Activated T-helper 17 cell treated with anti-CD3 and anti-CD28 coated beads, Interleukin-2, amount 50 U/mL, for 72 hours (primary cell): ENCODE data around the gene TAAR2. TPM values are rescaled to one million over a fixed set of nuclear protein-coding genes. Genes with fewer than 3 reads are reported as not detected.
A peak's percentile ranks its signal among the peaks of the same experiment; 100 is the strongest.
"Not testable (repeated sequence)": the region's sequence is repeated elsewhere in the genome, so short reads cannot be mapped to it uniquely, and the experiment has no call there.

ENCODE experiments used
- ATAC-seq: fragments of 150-1000 bp; cut with Tn5 transposase; replicated peaks from 2 replicates; pipeline ENCODE4 v1.10.0; 2021; ENCODE audit warnings: mild to moderate bottlenecking, moderate library complexity
- H3K27ac Mint-ChIP-seq: one replicate; pipeline ENCODE4 v1.8.0; 2022; ENCODE audit warnings: mixed read lengths
- H3K27me3 Mint-ChIP-seq: one replicate; pipeline ENCODE4 v1.8.0; 2022; ENCODE audit warnings: mixed read lengths
- H3K36me3 Mint-ChIP-seq: one replicate; pipeline ENCODE4 v1.8.0; 2022; ENCODE audit warnings: low read depth, mild to moderate bottlenecking, mixed read lengths
- H3K4me1 Mint-ChIP-seq: one replicate; pipeline ENCODE4 v1.8.0; 2022; ENCODE audit warnings: mixed read lengths
- H3K4me3 Mint-ChIP-seq: one replicate; pipeline ENCODE4 v1.8.0; 2022; ENCODE audit warnings: mild to moderate bottlenecking, mixed read lengths
- H3K9me3 Mint-ChIP-seq: one replicate; pipeline ENCODE4 v1.8.0; 2022; ENCODE audit warnings: mixed read lengths
- total RNA-seq, 2 donors: library from RNA; stranded (reverse); gene quantifications; one replicate each; pipeline ENCODE4 v1.2.3, GENCODE V29; 2022

Gene TAAR2
- total RNA-seq, 2 donors from 2014 or later: not detected

GRCh38 chr6:132637135-132637534 lies 13.1 kb upstream of the TAAR2 start:
- ATAC-seq, H3K9me3 Mint-ChIP-seq, H3K4me1 Mint-ChIP-seq, H3K27ac Mint-ChIP-seq, H3K4me3 Mint-ChIP-seq, H3K36me3 Mint-ChIP-seq: not testable (repeated sequence)
- H3K27me3 Mint-ChIP-seq: peaks cover 40% of the 10 kb centered on the region

- not testable (repeated sequence) for H3K27ac Mint-ChIP-seq, H3K9me3 Mint-ChIP-seq, H3K36me3 Mint-ChIP-seq, ATAC-seq, H3K4me1 Mint-ChIP-seq, H3K4me3 Mint-ChIP-seq
- H3K27me3 Mint-ChIP-seq: peaks cover 44% of the 10 kb centered on the region
Measured at GRCh38 chr6:132635906-132636305, 11.8 kb upstream of the TAAR2 start.

GRCh38 chr6:132635288-132635687 lies 11.2 kb upstream of the TAAR2 start:
- H3K27me3 Mint-ChIP-seq: peaks cover 48% of the 10 kb centered on the region
- not testable (repeated sequence) for H3K4me3 Mint-ChIP-seq, H3K9me3 Mint-ChIP-seq, ATAC-seq, H3K36me3 Mint-ChIP-seq, H3K4me1 Mint-ChIP-seq, H3K27ac Mint-ChIP-seq

- ATAC-seq: no peak
- Mint-ChIP-seq H3K9me3 (no peaks in the 10 kb centered on the region), H3K36me3 (no peaks in the 10 kb centered on the region), H3K4me1 (no peaks in the 10 kb centered on the region), H3K27me3 (peaks cover 48% of the 10 kb centered on the region), H3K27ac (no peak overlapping the region), H3K4me3 (no peak overlapping the region)
Measured at GRCh38 chr6:132634796-132635195, 10.7 kb upstream of the TAAR2 start.

- Mint-ChIP-seq H3K36me3 (no peaks in the 10 kb centered on the region), H3K9me3 (peaks cover 5% of the 10 kb centered on the region), H3K4me1 (no peaks in the 10 kb centered on the region), H3K27ac (no peak overlapping the region), H3K27me3 (peaks cover 48% of the 10 kb centered on the region), H3K4me3 (no peak overlapping the region)
- no peak for ATAC-seq
Measured at GRCh38 chr6:132633362-132633761, 9.3 kb upstream of the TAAR2 start.

- H3K4me1 Mint-ChIP-seq: no peaks in the 10 kb centered on the region
- peaks cover 18% of the 10 kb centered on the region for H3K27me3 Mint-ChIP-seq
- no peak for ATAC-seq
- H3K36me3 Mint-ChIP-seq: no peaks in the 10 kb centered on the region
- H3K27ac Mint-ChIP-seq: no peak overlapping the region
- H3K4me3 Mint-ChIP-seq: no peak overlapping the region
- H3K9me3 Mint-ChIP-seq: no peaks in the 10 kb centered on the region
Measured at GRCh38 chr6:132623106-132623845, 799 bp downstream of the TAAR2 start.

GRCh38 chr6:132616677-132617076 lies 7.4 kb downstream of the TAAR2 start:
- Mint-ChIP-seq H3K4me1 (peaks cover 6% of the 10 kb centered on the region), H3K27ac (no peak overlapping the region), H3K4me3 (no peak overlapping the region), H3K9me3 (no peaks in the 10 kb centered on the region), H3K36me3 (no peaks in the 10 kb centered on the region), H3K27me3 (peaks cover 9% of the 10 kb centered on the region)
- ATAC-seq: no peak

- Mint-ChIP-seq H3K4me1 (peaks cover 6% of the 10 kb centered on the region), H3K9me3 (no peaks in the 10 kb centered on the region), H3K27ac (no peak overlapping the region), H3K27me3 (peaks cover 6% of the 10 kb centered on the region), H3K36me3 (no peaks in the 10 kb centered on the region), H3K4me3 (peak overlapping the region; percentile 53)
- no peak for ATAC-seq
Measured at GRCh38 chr6:132614554-132614953, 9.5 kb downstream of the TAAR2 start.

GRCh38 chr6:132612449-132613108 lies 11.5 kb downstream of the TAAR2 start:
- Mint-ChIP-seq H3K9me3 (no peaks in the 10 kb centered on the region), H3K36me3 (no peaks in the 10 kb centered on the region), H3K4me1 (peaks cover 6% of the 10 kb centered on the region), H3K27me3 (peaks cover 4% of the 10 kb centered on the region), H3K4me3 (no peak overlapping the region), H3K27ac (no peak overlapping the region)
- ATAC-seq: no peak

- no peaks in the 10 kb centered on the region for H3K36me3 Mint-ChIP-seq
- peaks cover 4% of the 10 kb centered on the region for H3K27me3 Mint-ChIP-seq
- H3K4me3 Mint-ChIP-seq: no peak overlapping the region
- ATAC-seq: no peak
- no peak overlapping the region for H3K27ac Mint-ChIP-seq
- H3K4me1 Mint-ChIP-seq: peaks cover 6% of the 10 kb centered on the region
- H3K9me3 Mint-ChIP-seq: no peaks in the 10 kb centered on the region
Measured at GRCh38 chr6:132611616-132612015, 12.5 kb downstream of the TAAR2 start.

GRCh38 chr6:132607544-132608233 lies 16.4 kb downstream of the TAAR2 start:
- Mint-ChIP-seq H3K27me3 (peaks cover 7% of the 10 kb centered on the region), H3K27ac (no peak overlapping the region), H3K9me3 (no peaks in the 10 kb centered on the region), H3K4me1 (peaks cover 5% of the 10 kb centered on the region), H3K4me3 (no peak overlapping the region), H3K36me3 (no peaks in the 10 kb centered on the region)
- ATAC-seq: no peak

- no peak for ATAC-seq
- Mint-ChIP-seq H3K36me3 (no peaks in the 10 kb centered on the region), H3K4me3 (no peak overlapping the region), H3K4me1 (no peaks in the 10 kb centered on the region), H3K27ac (no peak overlapping the region), H3K27me3 (peaks cover 9% of the 10 kb centered on the region), H3K9me3 (no peaks in the 10 kb centered on the region)
Measured at GRCh38 chr6:132604635-132605152, 19.4 kb downstream of the TAAR2 start.

- H3K27me3 Mint-ChIP-seq: peaks cover 19% of the 10 kb centered on the region
- not testable (repeated sequence) for H3K36me3 Mint-ChIP-seq, ATAC-seq, H3K4me1 Mint-ChIP-seq, H3K4me3 Mint-ChIP-seq, H3K27ac Mint-ChIP-seq, H3K9me3 Mint-ChIP-seq
Measured at GRCh38 chr6:132600900-132601299, 23.2 kb downstream of the TAAR2 start.

GRCh38 chr6:132598473-132598872 lies 25.6 kb downstream of the TAAR2 start:
- no peak overlapping the region for H3K4me3 Mint-ChIP-seq
- H3K27ac Mint-ChIP-seq: no peak overlapping the region
- no peaks in the 10 kb centered on the region for H3K36me3 Mint-ChIP-seq
- no peak for ATAC-seq
- H3K27me3 Mint-ChIP-seq: peaks cover 17% of the 10 kb centered on the region
- H3K4me1 Mint-ChIP-seq: peaks cover 3% of the 10 kb centered on the region
- no peaks in the 10 kb centered on the region for H3K9me3 Mint-ChIP-seq

GRCh38 chr6:132596201-132596600 lies 27.9 kb downstream of the TAAR2 start:
- Mint-ChIP-seq H3K4me1 (peaks cover 3% of the 10 kb centered on the region), H3K4me3 (no peak overlapping the region), H3K27me3 (peaks cover 20% of the 10 kb centered on the region), H3K9me3 (no peaks in the 10 kb centered on the region), H3K27ac (no peak overlapping the region), H3K36me3 (no peaks in the 10 kb centered on the region)
- no peak for ATAC-seq
